CD4-positive, alpha-beta T cell treated with Interleukin-4 for 4 hours (primary cell): ENCODE measurements around the gene C18orf63.

Experiments
- DNase-seq: peaks from one replicate; pipeline ENCODE4 v3.0.0-alpha.2; 2020

Gene C18orf63

DNA sequence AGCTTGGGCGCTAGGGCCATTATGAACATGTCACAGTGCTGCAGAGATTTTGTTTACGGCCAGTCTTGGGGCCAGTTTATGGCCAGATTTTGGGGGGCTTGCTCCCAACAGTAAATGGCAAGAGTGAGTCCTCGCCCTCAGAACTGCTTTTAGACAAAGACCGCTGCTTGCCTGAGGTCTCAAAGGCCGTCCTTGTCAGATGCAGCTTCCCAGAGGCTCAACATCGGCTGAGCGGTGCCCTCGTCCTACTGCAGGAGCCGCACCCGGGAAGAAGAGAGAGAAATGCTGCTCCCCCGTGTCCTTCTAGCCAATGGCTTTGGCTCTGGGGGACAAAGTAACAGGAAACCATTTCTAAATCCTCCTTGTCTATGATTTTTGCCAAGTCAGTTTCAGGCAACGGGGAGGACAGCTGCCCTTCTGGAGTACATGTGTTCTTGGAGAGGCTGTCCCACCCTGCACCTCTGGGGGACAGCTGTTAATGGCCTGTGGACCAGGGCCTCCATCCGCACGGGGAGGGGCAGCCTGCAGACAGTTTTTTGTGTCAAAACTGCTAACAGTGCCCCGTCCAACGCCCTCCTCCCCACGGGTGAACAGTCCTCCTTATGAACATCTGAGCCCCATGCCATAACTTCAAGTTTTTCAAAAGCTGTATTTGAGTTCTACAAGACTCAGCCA, 66.1 kb downstream of the C18orf63 start:
- DNase-seq, result no peak

GRCh38 chr18:74382481-74383017, 66.9 kb downstream of the C18orf63 start:
- no peak for DNase-seq

- no peak for DNase-seq
Observed at GRCh38 chr18:74387383-74387782, 71.7 kb downstream of the C18orf63 start.

DNA sequence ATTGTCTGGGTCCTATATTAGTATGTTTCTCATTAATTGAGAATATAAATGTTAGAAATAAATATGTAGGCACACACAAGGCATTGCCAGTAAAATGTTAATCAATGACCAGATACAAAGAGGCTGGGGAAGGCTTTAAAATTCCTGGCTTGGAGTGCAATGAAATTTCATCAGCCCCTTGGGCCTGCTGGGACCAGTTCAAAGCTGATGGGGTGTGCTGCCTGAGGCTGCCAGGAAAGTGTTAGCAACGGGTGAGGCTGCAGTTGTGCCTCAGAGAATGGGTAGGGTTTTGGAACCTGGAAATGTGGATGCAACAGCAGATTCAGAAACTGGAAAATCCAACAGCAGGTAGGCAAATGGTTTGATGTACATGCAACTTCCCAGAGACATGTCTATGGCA, 72.6 kb downstream of the C18orf63 start:
- no peak for DNase-seq

DNA sequence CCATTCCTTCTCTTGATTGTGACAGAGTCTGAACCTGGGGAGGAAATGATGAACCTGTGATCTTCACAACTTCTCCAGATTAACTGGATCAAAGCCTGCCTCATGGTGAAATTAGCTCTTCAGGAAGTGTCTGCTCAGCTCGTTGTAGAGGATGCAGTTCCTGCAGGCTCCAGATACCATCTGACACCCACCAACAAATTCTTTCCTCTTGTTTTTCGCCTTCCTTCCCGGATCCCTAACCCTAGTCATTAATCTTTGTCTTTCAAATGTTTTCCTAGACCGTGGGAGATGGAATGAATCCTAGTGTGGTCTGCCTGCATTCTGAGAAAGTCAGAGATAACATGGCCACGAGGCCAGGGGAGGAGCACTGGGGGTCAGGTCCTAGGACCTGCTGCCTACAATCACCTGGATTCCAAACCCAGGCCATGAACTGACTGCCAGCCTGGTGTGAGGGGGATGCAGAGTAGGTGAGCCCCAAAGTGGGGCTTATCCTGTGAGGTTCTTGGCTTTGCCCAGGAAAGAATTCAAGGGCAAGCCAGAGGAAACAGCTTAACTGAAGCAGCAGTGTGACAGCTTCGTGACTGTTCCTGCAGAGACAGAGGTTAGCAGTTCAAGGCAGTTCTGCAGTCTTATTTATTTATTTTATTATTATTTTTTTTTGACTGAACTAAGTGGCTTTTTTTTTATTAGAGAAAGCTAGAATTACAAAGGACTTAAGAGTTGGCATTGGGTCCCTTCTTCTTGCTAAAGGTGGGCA, 73.7 kb downstream of the C18orf63 start:
- no peak for DNase-seq

GRCh38 chr18:74389991-74390390, 74.4 kb downstream of the C18orf63 start:
- DNase-seq, result no peak

- no peak for DNase-seq
Observed at GRCh38 chr18:74390900-74391299, 75.3 kb downstream of the C18orf63 start.

- DNase-seq, result no peak
Observed at GRCh38 chr18:74392323-74392722, 76.7 kb downstream of the C18orf63 start.

DNA sequence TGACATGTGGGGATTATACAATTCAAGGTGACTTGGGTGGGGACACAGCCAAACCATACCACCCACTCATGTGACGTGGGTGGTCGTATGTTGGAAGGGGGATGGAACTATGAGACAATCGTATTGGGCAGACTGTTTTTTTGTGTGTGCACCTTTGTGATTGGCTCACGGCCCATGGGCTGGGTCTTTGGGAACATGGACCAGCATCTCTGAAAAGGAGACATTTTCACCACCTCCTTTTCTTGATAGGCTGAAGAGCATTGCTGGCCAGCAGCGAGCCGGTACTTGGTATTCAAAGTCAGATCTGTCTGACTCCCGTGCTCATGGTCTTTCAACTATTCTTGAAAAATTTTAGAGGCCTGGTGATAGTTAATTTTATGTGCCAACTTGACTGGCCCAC, 79.4 kb downstream of the C18orf63 start:
- DNase-seq, result no peak

DNA sequence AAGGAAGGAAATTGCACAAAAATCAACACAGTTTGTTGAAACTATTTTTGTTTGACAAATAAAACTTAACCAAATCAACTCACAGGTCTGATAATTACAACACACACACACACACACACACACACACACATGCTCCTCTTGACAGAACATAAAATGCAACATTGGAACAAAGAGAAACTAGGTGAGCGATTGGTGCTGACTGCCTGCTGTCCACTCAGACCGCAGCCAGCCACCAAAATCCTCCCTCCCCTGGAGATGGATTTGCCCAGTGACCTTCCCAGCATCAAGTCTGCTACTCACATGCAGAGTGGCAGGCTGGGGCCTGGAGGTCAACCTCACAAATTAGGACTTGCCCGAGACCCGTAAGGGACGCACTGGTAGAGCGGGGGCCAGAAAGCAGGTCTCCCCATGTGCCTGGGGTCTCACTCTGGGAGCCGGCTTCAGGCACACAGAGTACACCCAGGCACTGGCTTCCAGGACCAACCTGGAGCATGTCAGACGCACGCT, 80.1 kb downstream of the C18orf63 start:
- no peak for DNase-seq

GRCh38 chr18:74396171-74397169, 80.8 kb downstream of the C18orf63 start:
- DNase-seq, result no peak

- DNase-seq, result no peak
Observed at GRCh38 chr18:74397572-74397971, 81.9 kb downstream of the C18orf63 start.

- no peak for DNase-seq
Observed at GRCh38 chr18:74399091-74399887, 83.7 kb downstream of the C18orf63 start.

GRCh38 chr18:74400813-74401212, 85.2 kb downstream of the C18orf63 start:
- no peak for DNase-seq

- DNase-seq, result no peak
Observed at GRCh38 chr18:74402806-74403433, 87.3 kb downstream of the C18orf63 start.

DNA sequence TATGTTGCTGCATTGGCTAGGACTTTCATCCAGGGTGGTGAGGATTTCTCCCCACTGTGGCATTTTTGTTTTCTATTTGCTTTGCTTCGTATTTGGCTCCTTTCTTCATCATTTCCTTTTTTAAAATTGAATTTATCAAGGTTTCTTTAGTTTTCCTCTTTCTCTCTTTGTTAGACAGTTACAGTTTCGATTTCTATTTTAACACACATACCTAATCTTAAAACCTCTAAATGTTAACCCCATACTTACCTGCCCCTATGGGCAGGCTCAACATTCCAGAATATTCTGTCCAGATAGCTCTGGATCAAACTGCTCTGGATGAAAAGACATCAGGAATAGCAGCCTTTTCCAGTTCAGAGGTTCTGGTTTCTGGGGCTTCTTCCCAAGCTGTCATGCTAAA, 92.2 kb downstream of the C18orf63 start:
- no peak for DNase-seq
